Activated CD4-positive, alpha-beta T cell treated with anti-CD3 and anti-CD28 coated beads, Interleukin-2, Interleukin-4, amounts not matched to agents 100 ng/mL and 50 ng/mL, durations not matched to agents 16 hours and 8 hours (primary cell): ENCODE results near the gene EIF1.
"Not testable (repeated sequence)": the region's sequence is repeated elsewhere in the genome, so short reads cannot be mapped to it uniquely, and the experiment has no call there.

Source experiments
- DNase-seq: peaks from one replicate; pipeline ENCODE4 v3.0.0-alpha.2; 2020; ENCODE audit warnings: low spot score

Gene EIF1

GRCh38 chr17:41688641-41689496 is at the start of gene EIF1:
EIF1 (plus strand) TSS chr17:41688885; CDS start chr17:41689039, 154 bp downstream.
- DNase-seq: peak; percentile 100

GRCh38 chr17:41638941-41639340 is 49.7 kb upstream of the EIF1 start:
- DNase-seq: no peak

- DNase-seq: no peak
These were observed 48.9 kb upstream of the EIF1 start for GRCh38 chr17:41639492-41640473.

- DNase-seq: not testable (repeated sequence)
These were observed 48.1 kb upstream of the EIF1 start for GRCh38 chr17:41640596-41640995.

- DNase-seq: no peak
These were observed 46.2 kb upstream of the EIF1 start for GRCh38 chr17:41642252-41643156.

- no peak for DNase-seq
These were observed 41.5 kb upstream of the EIF1 start for GRCh38 chr17:41647038-41647813.

- DNase-seq: peak; percentile 89
These were observed 40.7 kb upstream of the EIF1 start for GRCh38 chr17:41647940-41648410.

GRCh38 chr17:41648411-41649195 is 40.1 kb upstream of the EIF1 start:
- DNase-seq: peak; percentile 84

GRCh38 chr17:41649923-41650519 is 38.7 kb upstream of the EIF1 start:
- DNase-seq: no peak

GRCh38 chr17:41650794-41651624 is 37.7 kb upstream of the EIF1 start:
- no peak for DNase-seq

- no peak for DNase-seq
These were observed 36.8 kb upstream of the EIF1 start for GRCh38 chr17:41651625-41652460.

- no peak for DNase-seq
These were observed 36.2 kb upstream of the EIF1 start for GRCh38 chr17:41652461-41652970.

GRCh38 chr17:41653421-41653820 is 35.3 kb upstream of the EIF1 start:
- no peak for DNase-seq

GRCh38 chr17:41653892-41654677 is 34.6 kb upstream of the EIF1 start:
- no peak for DNase-seq

- DNase-seq: no peak
These were observed 33.7 kb upstream of the EIF1 start for GRCh38 chr17:41654678-41655607.
